AG04449 (cell line): ENCODE data around the gene PRR5.

ENCODE experiments used
- CTCF ChIA-PET: fragments of 350-600 bp; formaldehyde crosslinking; extraction: SDS; loops from one replicate; lab custom pipeline; 2021; ENCODE audit warnings: antibody characterized with exemption; lab: Yijun Ruan, JAX
- POLR2A ChIA-PET: fragments of 400-600, 350-600 bp; formaldehyde crosslinking; extraction: SDS; loops from one replicate; lab custom pipeline; 2020; ENCODE audit warnings: antibody characterized with exemption, inconsistent platforms; lab: Yijun Ruan, JAX
- DNase-seq: peaks from one replicate; pipeline ENCODE4 v3.0.0-alpha.2; 2010; ENCODE audit warnings: low read depth, low spot score
- H3K4me3 ChIP-seq: 2 replicates; pipeline ENCODE4 v1.5.1; 2011; ENCODE audit warnings: low read depth, mild to moderate bottlenecking, control low read depth, low read length
- TF ChIP-seq, protein P1 (sequence below): IDR thresholded peaks from one replicate; pipeline ENCODE4 v1.5.1; 2011; ENCODE audit warnings: mild to moderate bottlenecking, moderate library complexity, low read length, control low read depth, inconsistent platforms; ENCODE audit not compliant: insufficient read depth; ENCODE audit errors: missing control alignments

PRR5 gene

DNA sequence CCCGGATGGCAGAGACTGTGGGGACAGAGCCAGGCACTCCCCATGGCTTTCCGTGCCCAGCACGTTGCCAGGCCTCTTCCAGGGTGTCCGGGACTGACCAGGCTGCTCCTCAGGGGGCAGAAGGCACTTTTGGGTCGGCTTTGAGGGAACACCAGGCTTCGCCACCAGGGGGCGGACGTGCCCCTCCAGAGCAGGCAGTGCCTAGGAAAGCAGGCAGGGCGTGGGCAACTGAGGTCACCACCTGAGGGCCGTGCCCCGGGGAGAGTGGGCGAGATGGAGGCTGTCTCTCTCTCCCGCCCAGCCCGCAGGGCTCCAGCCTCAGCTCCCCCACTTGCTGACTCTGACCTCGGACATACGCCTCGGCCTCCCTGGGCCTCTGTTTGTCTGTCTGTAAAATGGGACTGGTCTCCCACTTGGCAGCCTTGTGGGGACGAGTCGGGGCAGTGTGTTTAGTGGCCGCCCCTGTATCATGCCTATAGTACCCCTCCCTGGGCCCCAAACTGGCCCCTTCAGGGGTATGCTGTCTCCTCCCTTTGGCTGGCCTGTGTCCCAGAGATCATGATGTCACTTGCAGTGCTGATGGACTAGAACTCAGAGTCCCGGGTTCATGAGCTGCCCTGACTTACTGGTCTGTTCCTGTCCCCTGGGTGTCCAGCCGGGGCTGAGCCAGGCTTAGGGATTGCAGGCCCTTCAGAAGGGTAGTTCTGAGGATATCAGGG lies 4.4 kb upstream of the PRR5 start:
- CTCF ChIA-PET: interaction anchor here (0.6 to 21.0 kb wide), 12 partner anchors 11 to 399 kb away, joined by 3 to 470 read pairs (median 7); no protein-coding TSS in a partner anchor
- TF ChIP-seq, protein P1, sequence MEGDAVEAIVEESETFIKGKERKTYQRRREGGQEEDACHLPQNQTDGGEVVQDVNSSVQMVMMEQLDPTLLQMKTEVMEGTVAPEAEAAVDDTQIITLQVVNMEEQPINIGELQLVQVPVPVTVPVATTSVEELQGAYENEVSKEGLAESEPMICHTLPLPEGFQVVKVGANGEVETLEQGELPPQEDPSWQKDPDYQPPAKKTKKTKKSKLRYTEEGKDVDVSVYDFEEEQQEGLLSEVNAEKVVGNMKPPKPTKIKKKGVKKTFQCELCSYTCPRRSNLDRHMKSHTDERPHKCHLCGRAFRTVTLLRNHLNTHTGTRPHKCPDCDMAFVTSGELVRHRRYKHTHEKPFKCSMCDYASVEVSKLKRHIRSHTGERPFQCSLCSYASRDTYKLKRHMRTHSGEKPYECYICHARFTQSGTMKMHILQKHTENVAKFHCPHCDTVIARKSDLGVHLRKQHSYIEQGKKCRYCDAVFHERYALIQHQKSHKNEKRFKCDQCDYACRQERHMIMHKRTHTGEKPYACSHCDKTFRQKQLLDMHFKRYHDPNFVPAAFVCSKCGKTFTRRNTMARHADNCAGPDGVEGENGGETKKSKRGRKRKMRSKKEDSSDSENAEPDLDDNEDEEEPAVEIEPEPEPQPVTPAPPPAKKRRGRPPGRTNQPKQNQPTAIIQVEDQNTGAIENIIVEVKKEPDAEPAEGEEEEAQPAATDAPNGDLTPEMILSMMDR: peak; percentile 98
- H3K4me3 ChIP-seq: no peak overlapping the region
- POLR2A ChIA-PET: no interaction called here
- no peak for DNase-seq

DNA sequence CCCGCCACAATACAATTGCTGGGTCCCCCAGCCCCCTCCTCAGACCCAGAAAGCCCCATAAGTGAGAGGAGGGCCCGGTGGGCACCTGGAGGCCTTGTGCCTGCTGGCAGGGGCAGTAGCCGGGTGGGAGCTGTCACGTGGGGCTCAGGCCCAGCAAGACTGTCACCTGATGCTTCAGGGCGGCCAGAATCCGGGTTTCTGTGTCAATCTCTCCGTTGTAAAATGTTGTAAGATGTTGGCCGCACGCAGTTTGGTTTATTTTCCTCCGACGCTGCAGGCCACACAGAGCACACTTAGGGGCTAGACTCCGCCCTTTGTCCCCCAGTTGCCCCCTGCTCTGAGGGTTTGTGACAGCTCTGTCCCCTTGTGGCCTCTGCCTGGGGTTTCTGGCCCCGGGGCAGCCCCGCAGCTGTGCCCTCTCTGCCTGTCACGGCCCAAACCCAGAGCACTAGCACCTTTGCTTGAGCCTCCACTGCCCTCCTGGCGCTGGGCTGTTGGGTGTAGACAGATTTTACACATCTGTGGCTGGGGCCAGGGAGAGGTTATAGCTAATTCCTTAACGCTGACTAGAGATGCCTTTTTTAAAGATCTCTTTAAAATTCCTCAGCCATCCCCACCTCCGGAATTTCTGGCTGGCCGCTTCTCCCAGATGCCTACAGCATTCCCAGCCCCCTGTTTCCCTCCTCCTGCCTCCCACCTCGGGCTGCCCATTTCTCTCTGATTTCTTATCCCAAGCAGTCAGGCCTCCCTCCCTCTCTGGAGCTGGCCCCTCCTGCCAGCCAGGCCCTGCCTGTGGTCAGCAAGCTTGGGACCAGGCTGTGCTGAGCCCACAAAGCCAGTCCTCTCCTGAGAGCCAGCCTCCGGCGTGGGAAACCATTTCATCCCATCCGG lies 3.2 kb upstream of the PRR5 start:
- ChIA-PET POLR2A (interaction anchor here (1.0 to 1.4 kb wide), 2 partner anchors 32 to 40 kb away, joined by 3 to 10 read pairs; no protein-coding TSS in a partner anchor), CTCF (interaction anchor here (0.9 to 21.0 kb wide), 11 partner anchors 10 to 397 kb away, joined by 3 to 470 read pairs (median 9); no protein-coding TSS in a partner anchor)
- peak; percentile 87 for DNase-seq
- TF ChIP-seq, protein P1: no peak
- H3K4me3 ChIP-seq: peak overlapping the region; percentile 33

DNA sequence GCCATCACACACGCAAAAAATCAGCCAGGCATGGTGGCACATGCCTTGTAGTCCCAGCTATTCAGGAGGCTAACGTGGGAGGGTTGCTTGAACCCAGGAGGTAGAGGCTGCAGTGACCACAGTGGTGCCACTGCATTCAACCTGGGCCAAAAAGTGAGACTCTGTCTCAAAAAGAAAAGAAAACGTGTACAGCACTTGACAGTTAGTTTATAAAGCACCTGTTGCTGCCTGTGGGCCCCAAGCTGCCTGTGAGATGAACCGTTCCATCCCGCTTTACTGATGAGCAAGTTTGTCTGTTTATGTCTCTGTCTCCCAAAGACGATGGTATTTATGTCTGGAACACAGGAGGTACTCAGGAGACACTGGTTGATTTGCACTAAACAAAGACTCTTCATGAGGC lies 1.5 kb upstream of the PRR5 start:
- DNase-seq: no peak
- TF ChIP-seq, protein P1: no peak
- ChIA-PET POLR2A (interaction anchor here (0.6 kb wide), 1 partner anchor 1633 kb away, joined by 3 read pairs; no protein-coding TSS in a partner anchor), CTCF (interaction anchor here (2.3 to 21.0 kb wide), 3 partner anchors 9 to 34 kb away, joined by 9 to 470 read pairs (median 125); no protein-coding TSS in a partner anchor)
- no peak overlapping the region for H3K4me3 ChIP-seq

DNA sequence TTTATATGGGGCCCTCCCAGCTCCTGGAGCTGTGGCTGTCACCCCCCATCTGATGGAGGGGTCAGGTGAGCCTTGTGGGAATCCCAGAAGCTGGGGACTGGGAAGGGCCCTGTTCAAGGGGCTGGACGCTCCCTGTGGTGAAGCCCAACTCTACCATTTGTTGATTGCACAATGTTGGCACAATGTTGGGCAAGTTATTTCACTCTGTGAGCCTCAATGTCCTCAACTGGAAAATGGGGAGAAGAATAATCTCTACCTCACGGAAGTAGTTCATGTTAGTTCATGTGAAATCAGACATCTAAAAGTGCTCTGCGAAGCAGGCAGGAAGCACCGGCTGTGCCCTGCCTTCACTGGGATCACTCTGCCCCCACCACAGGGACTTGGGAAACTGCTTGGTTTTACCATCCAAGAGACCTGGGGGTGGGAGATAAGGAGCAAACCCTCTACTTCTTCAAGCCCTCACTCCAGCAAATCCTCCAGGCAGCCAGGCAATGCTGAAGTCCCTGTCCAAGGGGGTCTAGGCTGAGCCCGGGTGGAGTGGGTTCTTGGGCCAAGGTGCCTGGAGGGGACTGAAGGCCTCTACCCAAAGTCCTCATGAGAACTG lies 715 bp upstream of the PRR5 start:
- POLR2A ChIA-PET: interaction anchor here (0.6 kb wide), 1 partner anchor 1634 kb away, joined by 3 read pairs; no protein-coding TSS in a partner anchor
- CTCF ChIA-PET: interaction anchor here (9.6 to 21.0 kb wide), 2 partner anchors 16 to 33 kb away, joined by 125 to 470 read pairs; no protein-coding TSS in a partner anchor
- TF ChIP-seq, protein P1: no peak
- no peak overlapping the region for H3K4me3 ChIP-seq
- DNase-seq: no peak

DNA sequence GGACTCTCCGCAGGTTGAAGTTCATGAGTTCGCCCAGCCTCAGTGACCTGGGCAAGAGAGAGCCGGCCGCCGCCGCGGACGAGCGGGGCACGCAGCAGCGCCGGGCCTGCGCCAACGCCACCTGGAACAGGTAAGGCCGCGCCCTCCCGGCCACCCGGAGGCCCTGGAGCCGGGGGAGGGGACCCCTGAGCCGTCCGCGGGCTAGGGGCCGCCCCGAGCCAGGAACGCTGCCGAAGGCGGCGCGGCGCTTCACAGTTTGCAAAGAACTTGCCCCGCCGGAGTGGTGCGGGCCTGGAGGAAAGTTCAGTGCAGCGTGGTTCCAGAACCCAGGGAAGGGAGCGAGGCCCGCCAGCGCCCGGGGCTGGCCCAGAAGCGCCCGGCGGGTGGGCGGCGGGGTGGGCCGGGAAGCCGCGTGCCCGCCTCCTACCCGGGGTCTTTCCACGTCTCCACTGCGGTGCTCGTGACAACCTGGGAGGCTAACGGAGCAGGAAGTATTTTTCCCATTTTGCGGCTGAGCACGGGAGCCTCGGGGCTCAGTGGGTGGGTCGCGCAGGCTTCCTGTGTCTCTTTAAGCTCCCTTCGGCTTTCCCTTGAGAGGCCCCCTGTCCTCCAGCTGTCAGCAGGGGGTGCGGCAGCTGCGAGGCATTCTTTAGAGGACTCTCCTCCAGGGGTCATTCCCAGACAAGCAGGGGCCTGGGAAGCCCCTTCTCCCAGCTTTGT lies 635 bp downstream of the PRR5 start:
- H3K4me3 ChIP-seq: peak overlapping the region; percentile 65
- CTCF ChIA-PET: interaction anchor here (0.8 to 4.1 kb wide), 2 partner anchors 26 to 32 kb away, joined by 3 to 41 read pairs; no protein-coding TSS in a partner anchor
- POLR2A ChIA-PET: no interaction called here
- DNase-seq: no peak
- TF ChIP-seq, protein P1: peak; percentile 19
